Neural crest cell (in vitro differentiated cells): Measurements from ENCODE around the gene SEC16A. TPM values are rescaled to one million over a fixed set of nuclear protein-coding genes. Genes with fewer than 3 reads are reported as not detected.
A peak's percentile ranks its signal among the peaks of the same experiment; 100 is the strongest.

Source experiments
- DNase-seq: peaks from one replicate; pipeline ENCODE4 v3.0.0; 2021; ENCODE audit warnings: low read depth, mixed read lengths, low spot score
- H3K27ac Mint-ChIP-seq: one replicate; pipeline ENCODE4 v1.8.0; 2021; ENCODE audit warnings: mild to moderate bottlenecking, mixed read lengths; ENCODE audit not compliant: unreplicated experiment
- H3K27me3 Mint-ChIP-seq: 2 replicates; pipeline ENCODE4 v1.8.0; 2021; ENCODE audit warnings: low read depth, mild to moderate bottlenecking, mixed read lengths
- H3K36me3 Mint-ChIP-seq: 2 replicates; pipeline ENCODE4 v1.8.0; 2021; ENCODE audit warnings: low read depth, mild to moderate bottlenecking, mixed read lengths
- H3K4me1 Mint-ChIP-seq: 2 replicates; pipeline ENCODE4 v1.8.0; 2021; ENCODE audit warnings: mixed read lengths
- H3K4me3 Mint-ChIP-seq: one replicate; pipeline ENCODE4 v1.8.0; 2021; ENCODE audit warnings: mild to moderate bottlenecking, mixed read lengths
- H3K9me3 Mint-ChIP-seq: 2 replicates; pipeline ENCODE4 v1.8.0; 2021; ENCODE audit warnings: mixed read lengths
- CTCF ChIP-seq: fragments of 200-600 bp; sonication (generic); conservative IDR thresholded peaks from 2 replicates; pipeline ENCODE4 v1.5.0; 2021; ENCODE audit warnings: antibody characterized with exemption, mild to moderate bottlenecking
- long read RNA-seq: library from polyadenylated mRNA; unstranded; transcript quantifications from one replicate; pipeline ENCODE4 v2.0.0, GENCODE V29; 2020
- total RNA-seq: library from RNA; stranded (reverse); gene quantifications from 2 replicates; pipeline ENCODE4 v1.2.1, GENCODE V29; 2021

The SEC16A gene
- total RNA-seq: 77.2 and 79.4 TPM in 2 replicates
- long read RNA-seq, partial matches to known transcripts: 2 of 21 reads
- long read RNA-seq, other reads (novel, unspliced or antisense): 16 of 21 reads

GRCh38 chr9:136482793-136483588 lies at the start of gene SEC16A:
Gene SEC16A (minus strand): TSS chr9:136483040. CDS start chr9:136477615, 5,425 bp downstream.
- Mint-ChIP-seq H3K27ac (peak within 1 kb of the TSS; percentile 99), H3K27me3 (peaks cover 2% of the 10 kb centered on the region), H3K4me1 (peaks cover 43% of the 10 kb centered on the region), H3K9me3 (no peaks in the 10 kb centered on the region), H3K36me3 (no peaks in the 10 kb centered on the region), H3K4me3 (peak within 1 kb of the TSS; percentile 94)
- DNase-seq: peak; percentile 99
- TF ChIP-seq CTCF: no peak

- Mint-ChIP-seq H3K36me3 (no peaks in the 10 kb centered on the region), H3K4me1 (peaks cover 24% of the 10 kb centered on the region), H3K9me3 (no peaks in the 10 kb centered on the region), H3K27ac (no peak overlapping the region), H3K27me3 (peaks cover 4% of the 10 kb centered on the region), H3K4me3 (peak overlapping the region; percentile 41)
- no peak for DNase-seq
- no peak for TF ChIP-seq CTCF
Measured at GRCh38 chr9:136531904-136532798, 49.3 kb upstream of the SEC16A start.

GRCh38 chr9:136531186-136531903 lies 48.5 kb upstream of the SEC16A start:
- no peak overlapping the region for H3K4me3 Mint-ChIP-seq
- no peak overlapping the region for H3K27ac Mint-ChIP-seq
- no peak for TF ChIP-seq CTCF
- no peak for DNase-seq
- H3K4me1 Mint-ChIP-seq: peaks cover 27% of the 10 kb centered on the region
- H3K27me3 Mint-ChIP-seq: peaks cover 4% of the 10 kb centered on the region
- no peaks in the 10 kb centered on the region for H3K9me3 Mint-ChIP-seq
- H3K36me3 Mint-ChIP-seq: no peaks in the 10 kb centered on the region

- Mint-ChIP-seq H3K36me3 (no peaks in the 10 kb centered on the region), H3K27me3 (peaks cover 6% of the 10 kb centered on the region), H3K4me1 (peaks cover 35% of the 10 kb centered on the region), H3K27ac (peak overlapping the region; percentile 35), H3K4me3 (peak overlapping the region; percentile 31), H3K9me3 (no peaks in the 10 kb centered on the region)
- no peak for DNase-seq
- TF ChIP-seq CTCF: no peak
Measured at GRCh38 chr9:136530461-136531089, 47.7 kb upstream of the SEC16A start.
